ENCODE data around the gene ITGB6.

The ITGB6 gene

DNA sequence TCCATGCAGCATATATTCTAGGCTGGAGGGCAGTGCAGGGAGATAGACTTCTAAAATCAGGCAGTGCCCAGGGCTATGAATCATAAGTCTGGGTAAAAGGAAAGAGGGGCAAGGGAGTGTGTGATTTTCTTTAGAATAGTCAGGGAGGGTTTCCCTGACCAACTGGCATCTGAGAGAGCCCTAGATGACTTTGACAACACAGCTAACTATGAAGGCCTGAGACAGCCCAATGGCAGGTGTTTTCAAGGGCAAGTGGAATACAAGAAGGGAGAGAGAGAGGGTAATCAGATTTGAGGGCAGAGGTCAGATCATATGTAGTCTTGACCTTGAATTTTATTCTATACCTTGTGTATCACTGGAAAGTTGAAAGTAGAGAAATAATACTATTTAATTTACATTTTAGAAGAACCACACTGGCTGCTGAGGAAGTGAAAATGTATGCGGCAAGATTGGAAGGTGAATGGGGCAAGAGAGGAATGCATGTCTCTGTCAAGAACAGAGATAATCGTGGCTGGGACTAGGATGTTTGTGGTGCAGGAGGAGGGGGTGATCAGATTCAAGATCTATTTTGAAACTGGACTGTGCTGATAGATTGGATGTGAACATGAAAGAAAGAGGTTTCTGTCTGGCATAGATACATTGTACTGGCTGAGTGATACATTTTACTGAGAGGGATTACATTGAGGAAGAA, 1.9 kb upstream of the ITGB6 start:
- TF ChIP-seq TEAD4 (IDR thresholded peaks at IDR 0.05) (no peak), FOXM1 (IDR thresholded peaks at IDR 0.05; ENCODE audit: borderline replicate concordance, low read depth) (no peak), TAF1 (IDR thresholded peaks at IDR 0.05; ENCODE audit: low read depth) (no peak), CREB1 (IDR thresholded peaks at IDR 0.05; ENCODE audit: low read depth) (no peak), EGR1 (IDR thresholded peaks at IDR 0.05) (no peak), RAD21 (IDR thresholded peaks at IDR 0.05; ENCODE audit: low read depth) (no peak), TCF12 (IDR thresholded peaks at IDR 0.05; ENCODE audit: low read depth) (no peak)
- TF ChIP-seq, protein P1, sequence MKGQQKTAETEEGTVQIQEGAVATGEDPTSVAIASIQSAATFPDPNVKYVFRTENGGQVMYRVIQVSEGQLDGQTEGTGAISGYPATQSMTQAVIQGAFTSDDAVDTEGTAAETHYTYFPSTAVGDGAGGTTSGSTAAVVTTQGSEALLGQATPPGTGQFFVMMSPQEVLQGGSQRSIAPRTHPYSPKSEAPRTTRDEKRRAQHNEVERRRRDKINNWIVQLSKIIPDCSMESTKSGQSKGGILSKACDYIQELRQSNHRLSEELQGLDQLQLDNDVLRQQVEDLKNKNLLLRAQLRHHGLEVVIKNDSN (IDR thresholded peaks at IDR 0.05): no peak

DNA sequence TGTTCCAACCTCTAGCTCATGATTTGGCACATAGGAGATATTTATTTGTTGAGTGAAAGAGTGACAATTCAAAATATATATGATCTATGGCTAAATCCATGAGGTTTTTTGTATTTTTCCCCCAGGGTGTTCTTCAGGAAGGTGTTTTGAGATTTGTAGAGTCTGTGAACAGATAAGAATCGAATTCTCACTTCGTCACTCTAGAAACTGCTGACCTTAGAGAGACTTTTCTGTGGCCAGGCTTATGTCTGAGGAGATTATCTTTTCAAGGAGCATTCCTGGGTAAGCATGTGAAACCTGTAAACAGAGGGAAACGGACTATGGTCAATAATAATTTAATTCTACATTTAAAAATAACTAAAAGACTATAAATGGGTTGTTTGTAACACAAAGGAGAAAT, 849 bp upstream of the ITGB6 start:
- TF ChIP-seq EGR1 (IDR thresholded peaks at IDR 0.05): no peak
- no peak for TF ChIP-seq MAX (IDR thresholded peaks at IDR 0.05)
- no peak for TF ChIP-seq YY1 (IDR thresholded peaks at IDR 0.05; ENCODE audit: low read depth)
- no peak for TF ChIP-seq EP300 (IDR thresholded peaks at IDR 0.05; ENCODE audit: borderline replicate concordance)
- TF ChIP-seq FOXM1 (IDR thresholded peaks at IDR 0.05; ENCODE audit: borderline replicate concordance, low read depth): no peak
- no peak for TF ChIP-seq ZBTB7A (IDR thresholded peaks at IDR 0.05; ENCODE audit: low read depth)
- TF ChIP-seq, protein P2, sequence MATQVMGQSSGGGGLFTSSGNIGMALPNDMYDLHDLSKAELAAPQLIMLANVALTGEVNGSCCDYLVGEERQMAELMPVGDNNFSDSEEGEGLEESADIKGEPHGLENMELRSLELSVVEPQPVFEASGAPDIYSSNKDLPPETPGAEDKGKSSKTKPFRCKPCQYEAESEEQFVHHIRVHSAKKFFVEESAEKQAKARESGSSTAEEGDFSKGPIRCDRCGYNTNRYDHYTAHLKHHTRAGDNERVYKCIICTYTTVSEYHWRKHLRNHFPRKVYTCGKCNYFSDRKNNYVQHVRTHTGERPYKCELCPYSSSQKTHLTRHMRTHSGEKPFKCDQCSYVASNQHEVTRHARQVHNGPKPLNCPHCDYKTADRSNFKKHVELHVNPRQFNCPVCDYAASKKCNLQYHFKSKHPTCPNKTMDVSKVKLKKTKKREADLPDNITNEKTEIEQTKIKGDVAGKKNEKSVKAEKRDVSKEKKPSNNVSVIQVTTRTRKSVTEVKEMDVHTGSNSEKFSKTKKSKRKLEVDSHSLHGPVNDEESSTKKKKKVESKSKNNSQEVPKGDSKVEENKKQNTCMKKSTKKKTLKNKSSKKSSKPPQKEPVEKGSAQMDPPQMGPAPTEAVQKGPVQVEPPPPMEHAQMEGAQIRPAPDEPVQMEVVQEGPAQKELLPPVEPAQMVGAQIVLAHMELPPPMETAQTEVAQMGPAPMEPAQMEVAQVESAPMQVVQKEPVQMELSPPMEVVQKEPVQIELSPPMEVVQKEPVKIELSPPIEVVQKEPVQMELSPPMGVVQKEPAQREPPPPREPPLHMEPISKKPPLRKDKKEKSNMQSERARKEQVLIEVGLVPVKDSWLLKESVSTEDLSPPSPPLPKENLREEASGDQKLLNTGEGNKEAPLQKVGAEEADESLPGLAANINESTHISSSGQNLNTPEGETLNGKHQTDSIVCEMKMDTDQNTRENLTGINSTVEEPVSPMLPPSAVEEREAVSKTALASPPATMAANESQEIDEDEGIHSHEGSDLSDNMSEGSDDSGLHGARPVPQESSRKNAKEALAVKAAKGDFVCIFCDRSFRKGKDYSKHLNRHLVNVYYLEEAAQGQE (IDR thresholded peaks at IDR 0.05; ENCODE audit: low read depth): no peak
- no peak for TF ChIP-seq RAD21 (IDR thresholded peaks at IDR 0.05; ENCODE audit: low read depth)
- TF ChIP-seq NFIC (IDR thresholded peaks at IDR 0.05): no peak
- TF ChIP-seq, protein P1 (IDR thresholded peaks at IDR 0.05): no peak
- no peak for TF ChIP-seq CREB1 (IDR thresholded peaks at IDR 0.05; ENCODE audit: low read depth)
- TF ChIP-seq CEBPB (IDR thresholded peaks at IDR 0.05): no peak

DNA sequence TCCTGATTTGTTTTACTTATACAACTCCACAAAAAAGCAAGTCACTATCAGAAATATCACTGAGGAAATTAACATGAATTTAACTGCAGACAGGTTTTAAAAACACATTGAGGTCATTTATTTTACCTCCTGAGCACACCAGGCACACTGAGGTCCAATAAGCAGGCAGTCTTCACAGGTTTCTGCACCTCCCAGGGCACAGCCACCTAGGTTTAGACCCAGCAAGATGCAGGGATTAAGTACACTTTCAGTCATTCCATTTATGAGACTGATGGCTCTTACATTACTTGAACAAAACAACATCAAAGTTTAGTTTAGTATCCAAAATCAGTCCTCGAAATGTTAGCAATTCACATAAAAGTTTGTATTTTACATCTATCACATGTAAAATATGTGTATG, 1.0 kb downstream of the ITGB6 start:
- TF ChIP-seq FOXM1 (IDR thresholded peaks at IDR 0.05; ENCODE audit: borderline replicate concordance, low read depth): no peak
- no peak for TF ChIP-seq TAF1 (IDR thresholded peaks at IDR 0.05; ENCODE audit: low read depth)
- no peak for TF ChIP-seq CEBPB (IDR thresholded peaks at IDR 0.05)
- TF ChIP-seq TCF12 (IDR thresholded peaks at IDR 0.05; ENCODE audit: low read depth): no peak
- no peak for TF ChIP-seq YY1 (IDR thresholded peaks at IDR 0.05; ENCODE audit: low read depth)
- TF ChIP-seq, protein P1 (IDR thresholded peaks at IDR 0.05): no peak
- TF ChIP-seq MAX (IDR thresholded peaks at IDR 0.05): no peak
- TF ChIP-seq ZBTB7A (IDR thresholded peaks at IDR 0.05; ENCODE audit: low read depth): no peak

DNA sequence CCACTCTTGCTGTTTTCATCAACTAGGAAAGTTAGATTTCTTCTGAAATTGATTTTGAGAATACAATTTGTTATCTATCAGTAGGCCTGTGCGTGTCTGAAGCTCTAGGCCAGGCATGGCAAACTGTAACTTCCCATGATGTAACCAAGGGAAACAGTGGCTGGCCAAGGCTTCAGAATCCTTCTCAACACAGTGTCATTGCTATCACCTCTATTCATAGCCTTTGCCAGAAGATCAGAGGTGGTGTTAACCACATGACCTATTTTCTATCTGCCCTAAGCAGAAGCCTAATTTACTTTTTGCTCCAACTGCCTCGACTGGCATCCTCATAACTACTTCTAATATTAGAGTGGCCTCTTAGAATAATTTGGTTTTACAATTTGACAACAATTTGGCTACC, 2.5 kb downstream of the ITGB6 start:
- TF ChIP-seq YY1 (IDR thresholded peaks at IDR 0.05; ENCODE audit: low read depth): no peak
- TF ChIP-seq ZBTB7A (IDR thresholded peaks at IDR 0.05; ENCODE audit: low read depth): no peak
- no peak for TF ChIP-seq CREB1 (IDR thresholded peaks at IDR 0.05; ENCODE audit: low read depth)
- TF ChIP-seq TAF1 (IDR thresholded peaks at IDR 0.05; ENCODE audit: low read depth): no peak
- TF ChIP-seq MAX (IDR thresholded peaks at IDR 0.05): no peak
- no peak for TF ChIP-seq TCF12 (IDR thresholded peaks at IDR 0.05; ENCODE audit: low read depth)
- no peak for TF ChIP-seq EP300 (IDR thresholded peaks at IDR 0.05; ENCODE audit: borderline replicate concordance)
- no peak for TF ChIP-seq CEBPB (IDR thresholded peaks at IDR 0.05)
- no peak for TF ChIP-seq RAD21 (IDR thresholded peaks at IDR 0.05; ENCODE audit: low read depth)
- TF ChIP-seq FOXM1 (IDR thresholded peaks at IDR 0.05; ENCODE audit: borderline replicate concordance, low read depth): no peak
- TF ChIP-seq, protein P2 (IDR thresholded peaks at IDR 0.05; ENCODE audit: low read depth): no peak
- TF ChIP-seq TEAD4 (IDR thresholded peaks at IDR 0.05): no peak

- no peak for TF ChIP-seq TEAD4 (IDR thresholded peaks at IDR 0.05)
- TF ChIP-seq, protein P2 (IDR thresholded peaks at IDR 0.05; ENCODE audit: low read depth): no peak
- no peak for TF ChIP-seq TAF1 (IDR thresholded peaks at IDR 0.05; ENCODE audit: low read depth)
- no peak for TF ChIP-seq ZBTB7A (IDR thresholded peaks at IDR 0.05; ENCODE audit: low read depth)
- TF ChIP-seq, protein P1 (IDR thresholded peaks at IDR 0.05): no peak
- no peak for TF ChIP-seq EP300 (IDR thresholded peaks at IDR 0.05; ENCODE audit: borderline replicate concordance)
- TF ChIP-seq CEBPB (IDR thresholded peaks at IDR 0.05): no peak
- no peak for TF ChIP-seq FOXM1 (IDR thresholded peaks at IDR 0.05; ENCODE audit: borderline replicate concordance, low read depth)
- no peak for TF ChIP-seq CREB1 (IDR thresholded peaks at IDR 0.05; ENCODE audit: low read depth)
- no peak for TF ChIP-seq NFIC (IDR thresholded peaks at IDR 0.05)
- TF ChIP-seq EGR1 (IDR thresholded peaks at IDR 0.05): no peak
- no peak for TF ChIP-seq MAX (IDR thresholded peaks at IDR 0.05)
- no peak for TF ChIP-seq RAD21 (IDR thresholded peaks at IDR 0.05; ENCODE audit: low read depth)
- TF ChIP-seq YY1 (IDR thresholded peaks at IDR 0.05; ENCODE audit: low read depth): no peak
- no peak for TF ChIP-seq TCF12 (IDR thresholded peaks at IDR 0.05; ENCODE audit: low read depth)
These were observed 5.1 kb downstream of the ITGB6 start for GRCh38 chr2:160194946-160195345.
